ENCODE data around the gene CACNA1C.
A peak's percentile ranks its signal among the peaks of the same experiment; 100 is the strongest.

The CACNA1C gene

GRCh38 chr12:2198542-2198941 lies 145.8 kb downstream of the CACNA1C start:
- ATAC-seq (no peak), DNase-seq (no peak)

- DNase-seq (no peak), ATAC-seq (no peak)
These were observed 153.2 kb downstream of the CACNA1C start for GRCh38 chr12:2205996-2206395.

GRCh38 chr12:2208837-2209635 lies 156.2 kb downstream of the CACNA1C start:
- DNase-seq = no peak

GRCh38 chr12:2211119-2211518 lies 158.3 kb downstream of the CACNA1C start:
- DNase-seq = no peak
- ATAC-seq = no peak

More at GRCh38 chr12:2208837-2209635, 156.2 kb downstream of the CACNA1C start:
- ATAC-seq = no peak

GRCh38 chr12:2212537-2212936 lies 159.8 kb downstream of the CACNA1C start:
- DNase-seq = no peak
- no peak for ATAC-seq

- no peak for DNase-seq
- no peak for ATAC-seq
These were observed 160.4 kb downstream of the CACNA1C start for GRCh38 chr12:2212971-2213869.

- DNase-seq = no peak
- no peak for ATAC-seq
These were observed 161.6 kb downstream of the CACNA1C start for GRCh38 chr12:2214411-2214810.

- ATAC-seq (no peak), DNase-seq (no peak)
These were observed 163.1 kb downstream of the CACNA1C start for GRCh38 chr12:2215709-2216560.

- DNase-seq (no peak), ATAC-seq (no peak)
These were observed 165.9 kb downstream of the CACNA1C start for GRCh38 chr12:2218706-2219105.

- no peak for DNase-seq
- ATAC-seq = no peak
These were observed 168.3 kb downstream of the CACNA1C start for GRCh38 chr12:2221030-2221621.

GRCh38 chr12:2222691-2223090 lies 169.9 kb downstream of the CACNA1C start:
- DNase-seq (no peak), ATAC-seq (no peak)

- no peak for DNase-seq
- no peak for ATAC-seq
These were observed 172.2 kb downstream of the CACNA1C start for GRCh38 chr12:2224961-2225360.

GRCh38 chr12:2225696-2226095 lies 172.9 kb downstream of the CACNA1C start:
- DNase-seq = no peak

GRCh38 chr12:2226641-2227040 lies 173.9 kb downstream of the CACNA1C start:
- DNase-seq (no peak), ATAC-seq (no peak)

More at GRCh38 chr12:2225696-2226095, 172.9 kb downstream of the CACNA1C start:
- no peak for ATAC-seq

- no peak for ATAC-seq
- DNase-seq = no peak
These were observed 174.6 kb downstream of the CACNA1C start for GRCh38 chr12:2227360-2227759.

- no peak for ATAC-seq
- no peak for DNase-seq
These were observed 175.7 kb downstream of the CACNA1C start for GRCh38 chr12:2228535-2228934.

GRCh38 chr12:2229661-2230539 lies 177.1 kb downstream of the CACNA1C start:
- ATAC-seq (peak; percentile 32), DNase-seq (no peak)

GRCh38 chr12:2231011-2231595 lies 178.3 kb downstream of the CACNA1C start:
- DNase-seq (no peak), ATAC-seq (no peak)

GRCh38 chr12:2231956-2232355 lies 179.2 kb downstream of the CACNA1C start:
- DNase-seq (no peak), ATAC-seq (no peak)

- DNase-seq (no peak), ATAC-seq (no peak)
These were observed 180.2 kb downstream of the CACNA1C start for GRCh38 chr12:2233034-2233433.

All from stimulated activated naive CD8-positive, alpha-beta T cell treated with anti-CD3 and anti-CD28 coated beads, Interleukin-15, Interleukin-2, amounts not matched to agents 100 U/mL and 50 U/mL, for 24 hours (primary cell).